Epidermal melanocyte (primary cell): ENCODE measurements around the gene EZH1.
A peak's percentile ranks its signal among the peaks of the same experiment; 100 is the strongest.

Source experiments
- DNase-seq: peaks from one replicate; pipeline ENCODE4 v3.0.0; 2011; ENCODE audit warnings: low spot score; ENCODE audit not compliant: insufficient read length

The EZH1 gene

GRCh38 chr17:42683407-42684034 lies 61.3 kb downstream of the EZH1 start:
- DNase-seq: no peak

- DNase-seq: no peak
Measured at GRCh38 chr17:42682722-42683403, 62.0 kb downstream of the EZH1 start.

DNA sequence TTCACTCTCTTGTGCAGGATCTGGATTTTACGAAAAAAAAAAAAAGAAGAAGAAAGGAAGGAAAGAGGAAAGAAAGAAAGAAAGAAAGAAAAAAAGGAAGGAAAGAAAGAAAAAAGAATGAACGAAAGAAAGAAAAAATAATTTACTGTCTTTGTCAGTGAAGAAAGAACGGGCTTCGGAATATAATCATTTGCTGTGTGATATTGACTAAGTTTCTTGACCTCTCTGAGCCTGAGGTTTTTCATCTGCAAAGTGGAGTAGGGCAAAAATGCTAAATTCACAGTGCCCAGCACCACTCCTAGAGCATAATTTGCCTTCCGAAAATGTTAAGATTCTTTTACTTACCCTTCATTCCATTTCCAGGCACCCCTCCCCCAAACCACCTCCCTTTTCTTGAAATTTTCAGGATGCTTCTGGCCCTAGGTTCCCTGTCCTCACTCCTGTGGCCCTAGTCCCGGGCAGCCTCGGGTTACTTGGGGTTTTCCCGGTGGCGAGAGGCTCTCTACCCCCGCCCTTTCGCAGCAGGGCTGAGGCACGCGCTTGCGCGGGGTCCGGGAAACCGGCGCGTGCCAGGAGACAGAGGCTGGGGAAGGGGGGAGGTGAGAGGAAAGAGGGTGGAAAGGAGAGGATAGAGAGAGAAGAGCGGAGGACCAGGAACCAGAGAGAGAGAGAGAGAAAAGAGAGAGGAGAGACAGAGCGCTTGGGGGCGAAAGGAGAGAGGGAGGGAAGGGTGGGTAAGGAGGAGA lies 62.7 kb downstream of the EZH1 start, which contains the start of gene CNTNAP1:
TSS of gene CNTNAP1 (plus strand) at position 556 of the 746 bp plus-strand sequence. CDS start 299 bp downstream, outside the sequence.
- peak; percentile 92 for DNase-seq

DNA sequence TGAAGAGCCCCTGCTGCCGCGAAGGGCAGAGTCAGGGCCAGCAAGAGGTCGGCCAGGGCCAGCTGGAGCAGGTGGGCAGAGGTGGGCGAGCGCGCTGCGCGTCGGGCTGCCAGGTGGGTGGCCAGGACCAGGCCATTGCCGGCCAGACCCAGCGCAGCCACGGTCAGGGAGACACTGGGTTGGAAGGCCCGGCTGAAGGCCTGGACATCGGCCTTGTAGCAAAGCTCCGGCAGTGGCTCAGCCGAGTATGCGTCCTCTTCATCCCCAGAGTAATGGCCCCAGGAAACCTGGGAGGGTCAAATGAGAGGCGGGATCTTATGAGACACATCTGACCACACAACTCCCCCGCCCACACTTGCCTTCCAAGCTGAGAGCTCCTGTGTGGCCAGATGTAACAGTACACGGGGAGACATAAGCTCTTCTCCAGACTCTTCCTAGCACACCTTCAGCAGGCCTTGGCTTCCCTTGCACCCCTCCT lies 64.5 kb downstream of the EZH1 start:
- no peak for DNase-seq

DNA sequence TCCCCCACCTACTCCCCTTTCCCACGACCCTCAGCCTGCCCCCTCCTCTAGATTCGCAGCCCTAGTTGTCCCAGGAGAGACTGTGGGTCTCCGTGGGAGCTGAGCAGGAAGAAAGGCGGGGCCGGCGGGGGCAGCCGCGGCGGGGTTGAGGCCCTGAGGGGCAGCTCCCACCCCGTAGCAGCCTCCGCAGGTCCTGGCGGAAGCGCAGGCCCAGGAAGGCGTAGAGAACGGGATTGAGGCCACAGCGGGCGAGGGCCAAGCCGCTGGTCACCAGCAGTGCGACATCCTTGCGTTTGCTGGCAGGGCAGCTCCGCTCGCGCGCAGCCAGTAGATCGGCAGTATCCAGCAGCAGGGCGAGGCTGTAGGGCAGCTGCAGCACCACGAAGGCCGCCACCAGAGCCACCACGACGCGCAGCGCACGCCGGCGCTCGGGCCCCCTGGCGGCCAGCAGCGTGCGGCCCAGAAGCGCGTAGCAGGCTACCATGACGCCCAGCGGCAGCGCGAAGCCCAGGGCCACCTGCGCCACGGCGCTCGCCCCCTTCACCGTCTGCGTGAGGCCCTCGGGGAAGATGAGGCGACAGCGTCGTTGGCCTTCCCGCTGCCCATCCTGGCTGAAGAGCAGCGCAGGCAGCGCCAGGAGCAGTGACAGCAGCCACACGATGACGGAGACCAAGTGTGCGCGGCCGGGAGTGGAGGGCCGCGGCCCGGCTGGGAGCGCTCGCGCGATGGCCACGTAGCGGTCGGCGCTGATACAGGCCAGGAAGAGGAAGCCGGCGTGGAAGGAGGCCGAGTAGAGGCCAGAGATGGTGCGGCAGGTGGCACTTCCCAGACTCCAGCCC lies 65.1 kb downstream of the EZH1 start:
- peak; percentile 81 for DNase-seq

DNA sequence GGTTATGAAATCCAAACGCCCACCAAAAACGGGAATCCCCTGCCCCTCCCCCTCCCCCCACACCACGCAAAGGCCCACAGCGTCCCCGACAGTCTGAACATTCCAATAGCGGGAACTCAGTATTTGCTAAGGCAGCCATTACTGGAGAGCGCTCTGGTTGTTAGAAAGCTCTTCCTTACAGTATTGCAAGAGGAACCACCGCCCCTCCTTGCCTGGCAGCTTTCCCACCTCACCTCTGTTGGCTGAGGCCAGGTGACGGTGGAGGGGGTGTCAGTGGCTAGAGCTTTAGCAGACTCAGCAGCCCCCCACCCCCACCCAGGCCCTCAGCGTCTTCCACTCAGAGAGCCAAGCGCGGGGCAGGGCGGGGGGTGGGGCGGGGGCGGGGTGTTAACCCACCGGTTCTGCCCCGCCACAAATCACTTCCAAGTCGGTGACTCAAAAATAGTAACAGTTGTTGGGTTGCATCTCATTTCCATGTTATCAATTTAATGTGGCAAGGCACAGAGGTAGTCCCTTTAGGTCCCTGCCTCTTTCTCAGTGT lies 65.8 kb downstream of the EZH1 start:
- no peak for DNase-seq

DNA sequence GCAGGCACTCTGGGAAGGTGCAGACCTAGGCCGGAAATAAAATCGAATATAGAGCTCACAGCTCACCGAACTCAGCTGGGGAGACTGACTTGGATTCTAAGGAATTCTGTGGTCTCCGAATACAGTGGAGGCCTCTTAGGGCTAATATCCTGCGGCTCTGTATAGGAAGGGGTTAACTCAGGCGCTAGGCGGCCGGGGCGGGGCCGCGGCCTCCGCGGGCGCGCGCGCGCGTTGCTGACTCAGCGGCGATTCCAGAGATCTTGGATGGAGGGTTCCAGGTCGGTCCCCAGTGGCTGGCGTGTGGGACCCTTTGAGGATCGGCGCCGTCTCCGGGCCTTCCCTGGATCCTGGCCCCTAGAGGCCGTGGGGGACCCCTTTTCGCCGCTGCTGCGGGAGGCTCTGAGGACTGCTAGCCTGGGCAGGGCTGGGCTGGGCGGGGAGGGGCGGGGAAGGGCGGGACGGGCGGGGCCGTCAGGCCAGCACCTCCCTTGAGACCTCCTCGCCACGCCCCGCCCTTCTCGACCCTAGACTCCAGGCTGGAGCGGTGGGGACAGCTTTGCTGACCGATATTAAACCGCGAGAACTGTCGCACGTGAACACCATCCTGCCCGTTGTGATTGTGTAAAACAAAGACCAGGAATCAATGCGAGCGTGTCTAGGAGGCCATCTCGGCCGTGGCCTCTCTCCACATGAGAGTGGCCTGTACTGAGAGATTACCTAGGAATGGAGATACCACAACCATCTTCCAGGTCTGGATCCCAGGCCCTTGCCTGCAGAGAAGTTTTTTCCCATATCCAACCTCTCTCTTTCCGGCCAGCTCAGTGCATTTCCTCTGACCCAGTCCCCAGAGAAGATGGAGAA lies 66.7 kb downstream of the EZH1 start:
- DNase-seq: peak; percentile 92

DNA sequence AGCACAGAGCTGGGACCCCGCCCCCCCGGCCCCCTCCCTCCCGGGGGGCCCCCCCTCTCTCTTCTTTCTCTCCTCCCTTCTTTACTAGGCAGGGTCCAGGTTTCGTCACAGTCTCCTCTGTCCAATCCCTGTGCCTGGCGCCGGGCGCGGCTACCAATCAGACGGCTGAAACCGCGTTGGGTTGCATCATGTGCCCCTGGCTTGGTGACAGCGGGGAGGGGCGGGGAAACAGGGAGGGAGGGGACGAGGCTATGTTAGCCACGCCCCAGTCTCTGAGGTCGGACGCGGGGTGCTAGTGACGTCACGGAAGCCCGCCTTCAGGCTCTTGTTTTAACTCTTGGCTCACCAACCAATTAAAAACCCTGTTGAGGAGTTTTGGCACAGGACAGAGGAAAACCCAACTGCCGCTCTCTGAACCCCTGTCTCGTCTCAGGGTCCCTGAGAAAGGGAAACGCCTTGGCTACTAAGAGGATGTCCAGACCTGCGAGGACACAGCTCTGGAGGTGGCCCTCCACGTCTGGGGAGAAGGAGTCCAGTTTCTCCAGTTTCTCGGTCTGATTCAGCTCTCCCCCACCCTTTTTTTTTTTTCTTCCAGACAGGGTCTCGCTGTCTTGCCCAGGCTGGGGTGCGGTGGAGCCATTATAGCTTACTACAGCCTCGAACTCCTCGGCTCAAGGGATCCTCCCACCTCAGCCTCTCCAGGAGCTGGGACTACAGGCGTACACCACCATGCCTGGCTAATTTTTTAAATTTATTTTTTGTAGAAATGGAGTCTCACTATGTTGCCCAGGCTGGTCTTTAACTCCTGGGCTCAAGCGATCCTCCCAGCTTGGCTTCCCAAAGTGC lies 67.6 kb downstream of the EZH1 start:
- peak; percentile 100 for DNase-seq

- no peak for DNase-seq
Measured at GRCh38 chr17:42676424-42677011, 68.3 kb downstream of the EZH1 start, which contains the start of gene PLEKHH3. PLEKHH3 (minus strand) TSS chr17:42676994; CDS start chr17:42676563, 431 bp downstream.

- no peak for DNase-seq
Measured at GRCh38 chr17:42675965-42676423, 68.8 kb downstream of the EZH1 start.

GRCh38 chr17:42675348-42675964 lies 69.4 kb downstream of the EZH1 start:
- DNase-seq: no peak

GRCh38 chr17:42674755-42675347 lies 70.0 kb downstream of the EZH1 start:
- DNase-seq: no peak

DNA sequence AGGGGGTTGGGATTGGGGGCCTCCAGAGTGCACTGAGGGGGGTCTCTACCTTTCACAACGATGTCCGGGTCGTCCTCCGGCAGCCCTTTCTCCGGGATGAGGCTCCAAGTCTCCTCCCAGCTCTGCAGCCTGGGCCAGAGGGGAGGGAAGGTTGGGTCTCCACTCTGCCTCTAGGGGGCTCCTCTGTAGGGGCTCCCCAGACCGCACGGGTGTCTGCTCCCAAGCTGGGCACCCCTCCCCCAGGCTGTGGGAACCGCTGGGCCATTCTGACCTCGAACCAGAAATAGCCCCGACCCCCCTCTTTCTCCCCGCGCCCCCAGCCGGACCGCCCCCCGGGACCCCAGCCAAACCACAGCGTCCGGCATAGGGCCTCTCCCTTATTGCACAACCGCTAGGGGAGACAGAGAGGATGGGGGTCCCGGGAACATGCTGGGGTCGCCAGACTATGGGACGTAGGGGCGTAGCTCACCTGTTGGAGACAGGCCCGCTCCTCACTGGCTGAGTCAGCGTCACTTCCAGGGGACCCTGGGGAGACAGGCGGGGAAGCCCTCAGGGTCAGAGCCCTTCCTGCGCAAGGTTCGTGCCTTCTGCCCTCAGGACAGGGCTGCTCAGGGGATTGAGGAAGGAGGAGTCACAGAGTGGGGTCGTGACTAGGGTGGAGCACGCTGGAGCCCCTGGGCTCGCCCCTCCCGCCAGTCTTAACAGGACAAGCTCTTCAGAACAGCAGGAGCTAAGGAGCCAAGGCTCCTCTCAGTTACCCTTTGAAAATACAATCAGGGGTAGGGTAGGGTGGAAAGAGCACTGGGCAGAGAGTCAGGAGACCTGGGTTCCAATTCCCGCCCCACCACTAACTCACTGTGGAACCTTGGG lies 70.7 kb downstream of the EZH1 start:
- DNase-seq: peak; percentile 97

DNA sequence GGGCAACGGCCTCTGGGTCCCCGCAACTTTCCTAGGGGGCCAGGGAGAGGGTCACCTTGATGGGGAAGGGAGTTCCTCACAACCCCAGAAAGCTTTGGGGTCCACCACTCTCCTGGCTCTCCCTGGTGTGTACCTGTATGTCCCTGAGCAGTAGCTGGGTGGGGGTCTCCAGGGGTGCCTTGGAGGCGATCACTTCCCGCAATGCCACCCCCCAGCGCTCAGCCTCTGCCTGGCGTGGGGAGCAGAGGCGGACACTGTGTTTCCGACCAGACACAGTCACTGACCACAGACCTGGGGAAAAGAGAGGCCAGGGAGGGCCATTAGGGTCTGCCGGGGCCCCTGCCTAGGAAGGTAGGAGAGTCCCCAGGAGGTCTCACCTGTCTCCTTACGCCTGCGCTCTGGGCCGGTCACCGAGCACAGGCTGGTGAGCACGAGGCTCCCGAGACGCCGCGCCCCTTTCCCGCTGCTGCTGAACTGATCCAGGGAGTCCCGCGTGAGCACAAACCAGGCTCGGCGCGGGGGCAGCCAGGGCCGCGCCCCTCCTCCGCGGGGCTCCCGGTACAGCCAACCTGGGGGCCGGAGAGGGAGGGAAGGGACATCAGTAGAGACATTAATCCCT lies 71.5 kb downstream of the EZH1 start:
- no peak for DNase-seq

- no peak for DNase-seq
Measured at GRCh38 chr17:42672038-42672437, 72.8 kb downstream of the EZH1 start.
